Measurements from ENCODE around the gene UBA1. TPM values are rescaled to one million over a fixed set of nuclear protein-coding genes. Genes with fewer than 3 reads are reported as not detected.

Gene UBA1
- 100 to 1,000 TPM; 233 to 448 TPM for total RNA-seq
- 280 TPM for polyA plus RNA-seq (2013, experiment 1 of 2)
- polyA plus RNA-seq (2013, experiment 2 of 2), result 253 TPM
- long read RNA-seq, experiment 1, transcript UBA1-201 (26 exons, 3,559 nt), result major isoform, 18 of 112 reads
- long read RNA-seq, experiment 1, partial matches to known transcripts, result 65 of 112 reads
- long read RNA-seq, experiment 1, other reads (novel, unspliced or antisense), result 26 of 112 reads
- long read RNA-seq, experiment 2, transcript UBA1-201 (26 exons, 3,559 nt), result major isoform, 224 of 346 reads
- long read RNA-seq, experiment 2, transcript UBA1-203 (26 exons, 3,466 nt), result minor isoform, 5 of 346 reads
- long read RNA-seq, experiment 2, partial matches to known transcripts, result 74 of 346 reads
- long read RNA-seq, experiment 2, other reads (novel, unspliced or antisense), result 42 of 346 reads
- long read RNA-seq, experiment 3, transcript UBA1-203 (26 exons, 3,466 nt), result minor isoform, 73 of 2,043 reads
- long read RNA-seq, experiment 3, transcript UBA1-202 (10 exons, 2,497 nt), result minor isoform, 5 of 2,043 reads
- long read RNA-seq, experiment 3, transcript UBA1-201 (26 exons, 3,559 nt), result major isoform, 1,430 of 2,043 reads
- long read RNA-seq, experiment 3, partial matches to known transcripts, result 262 of 2,043 reads
- long read RNA-seq, experiment 3, other reads (novel, unspliced or antisense), result 273 of 2,043 reads
- long read RNA-seq, experiment 4, partial matches to known transcripts, result 9 of 13 reads
- long read RNA-seq, experiment 4, other reads (novel, unspliced or antisense), result 0 of 13 reads

DNA sequence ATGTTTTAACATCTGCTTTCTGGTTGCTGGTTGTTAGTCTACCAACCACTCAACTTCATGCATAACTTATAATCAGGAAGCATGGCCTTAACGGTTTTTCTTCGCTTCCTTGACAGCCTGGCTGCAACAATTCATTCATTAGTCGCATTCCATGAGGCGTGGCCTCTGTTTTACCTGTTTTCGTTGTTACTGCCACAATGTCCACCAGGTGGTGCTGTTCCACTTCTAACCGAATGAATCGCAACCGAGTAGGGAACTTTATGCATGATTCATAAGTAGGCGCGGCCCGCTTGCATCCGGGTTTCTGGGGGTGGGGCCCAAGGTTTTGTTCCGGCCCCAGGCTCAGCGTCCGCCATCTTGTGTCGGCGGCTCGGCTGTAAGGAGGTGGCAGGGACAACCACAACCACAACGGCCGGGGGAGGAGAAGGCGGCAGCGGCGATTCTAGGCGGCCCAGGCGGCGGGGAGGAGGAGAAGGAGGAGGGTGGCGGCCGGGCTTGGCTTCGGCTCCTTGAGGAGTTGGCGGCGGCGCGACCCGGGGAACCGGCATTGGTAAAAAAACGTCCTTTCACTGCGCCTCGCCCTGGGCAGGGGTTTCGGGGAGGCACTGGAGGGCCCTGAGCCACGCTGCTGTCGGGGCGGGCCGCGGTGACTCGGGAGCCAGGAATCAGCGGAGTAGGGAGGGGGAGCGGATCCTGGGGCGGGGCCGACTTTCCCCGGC, at the start of gene UBA1:
TSS of gene UBA1 (plus strand) at position 355 of the 719 bp plus-strand sequence. CDS start 4,974 bp downstream, outside the sequence.
- Histone ChIP-seq H3K4me1 (ENCODE audit: control insufficient read depth, insufficient read depth, low read length) (no peaks in the 10 kb centered on the region), H3K27ac (ENCODE audit: low read depth, low read length) (peak within 1 kb of the TSS; percentile 77), H3K9me3 (ENCODE audit: control insufficient read depth, low read length) (no peaks in the 10 kb centered on the region), H3K9ac (ENCODE audit: extremely low read depth, low read length, poor library complexity, severe bottlenecking) (peak within 1 kb of the TSS; percentile 86), H3K27me3 (ENCODE audit: control insufficient read depth, insufficient read depth, low read length, poor library complexity, severe bottlenecking) (peaks cover 9% of the 10 kb centered on the region), H3K36me3 (ENCODE audit: control insufficient read depth, insufficient read depth, low read length) (peaks cover 27% of the 10 kb centered on the region), H3K4me3 (ENCODE audit: low read length) (peak within 1 kb of the TSS; percentile 96)
- H3K27me3 Mint-ChIP-seq (ENCODE audit: insufficient read depth), result peaks cover 43% of the 10 kb centered on the region
- WGBS, 2 experiments (ENCODE audit: insufficient coverage in 1 of 2, insufficient read length in 1 of 2), result 0% methylated on average over 7 to 48 of the region's 50 CpGs
- H3K4me3 Mint-ChIP-seq, result peak within 1 kb of the TSS; percentile 97
- TF ChIP-seq, protein P1, sequence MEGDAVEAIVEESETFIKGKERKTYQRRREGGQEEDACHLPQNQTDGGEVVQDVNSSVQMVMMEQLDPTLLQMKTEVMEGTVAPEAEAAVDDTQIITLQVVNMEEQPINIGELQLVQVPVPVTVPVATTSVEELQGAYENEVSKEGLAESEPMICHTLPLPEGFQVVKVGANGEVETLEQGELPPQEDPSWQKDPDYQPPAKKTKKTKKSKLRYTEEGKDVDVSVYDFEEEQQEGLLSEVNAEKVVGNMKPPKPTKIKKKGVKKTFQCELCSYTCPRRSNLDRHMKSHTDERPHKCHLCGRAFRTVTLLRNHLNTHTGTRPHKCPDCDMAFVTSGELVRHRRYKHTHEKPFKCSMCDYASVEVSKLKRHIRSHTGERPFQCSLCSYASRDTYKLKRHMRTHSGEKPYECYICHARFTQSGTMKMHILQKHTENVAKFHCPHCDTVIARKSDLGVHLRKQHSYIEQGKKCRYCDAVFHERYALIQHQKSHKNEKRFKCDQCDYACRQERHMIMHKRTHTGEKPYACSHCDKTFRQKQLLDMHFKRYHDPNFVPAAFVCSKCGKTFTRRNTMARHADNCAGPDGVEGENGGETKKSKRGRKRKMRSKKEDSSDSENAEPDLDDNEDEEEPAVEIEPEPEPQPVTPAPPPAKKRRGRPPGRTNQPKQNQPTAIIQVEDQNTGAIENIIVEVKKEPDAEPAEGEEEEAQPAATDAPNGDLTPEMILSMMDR (conservative IDR thresholded peaks at IDR 0.05), result peak; percentile 91
- peaks cover 38% of the 10 kb centered on the region for H3K36me3 Mint-ChIP-seq (ENCODE audit: low read depth)
- H3K27ac Mint-ChIP-seq, result peak within 1 kb of the TSS; percentile 99
- DNase-seq, result peak; percentile 99
- no peaks in the 10 kb centered on the region for H3K9me3 Mint-ChIP-seq
- peaks cover 43% of the 10 kb centered on the region for H3K4me1 Mint-ChIP-seq

DNA sequence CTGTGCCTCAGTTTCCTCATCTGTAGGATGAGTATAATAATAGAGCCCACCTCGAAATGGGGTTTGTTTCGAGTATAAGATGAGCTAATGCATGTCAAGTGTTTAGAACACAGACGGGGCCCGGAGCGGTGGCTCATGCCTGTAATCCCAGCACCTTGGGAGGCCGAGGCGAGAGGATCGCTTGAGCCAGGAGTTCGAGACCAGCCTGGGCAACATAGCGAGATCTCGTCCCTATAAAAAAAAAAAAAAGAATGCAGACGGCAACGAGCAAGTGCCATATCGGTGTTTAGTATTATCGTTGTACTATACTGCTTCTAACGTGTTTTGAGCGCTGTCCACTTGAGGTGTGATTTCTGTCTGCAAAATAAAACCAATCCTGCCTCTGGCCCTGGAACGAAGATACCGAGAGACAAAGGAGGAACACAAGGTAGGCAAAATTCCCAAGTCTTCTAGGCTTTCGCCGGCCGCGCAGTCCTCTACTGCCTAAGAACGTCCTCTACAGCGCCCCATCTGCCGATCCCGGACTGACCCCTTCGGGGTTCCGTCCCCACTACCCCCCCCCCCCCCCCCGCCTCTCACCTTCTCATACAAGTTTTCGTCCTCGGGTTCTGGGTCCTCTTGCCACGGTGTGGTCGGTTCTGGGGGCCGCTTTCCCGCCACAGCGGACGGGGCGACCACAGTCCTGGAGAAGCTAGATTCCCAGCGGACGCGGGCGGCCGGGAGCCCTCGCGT, 49.6 kb upstream of the UBA1 start:
- Mint-ChIP-seq H3K27me3 (ENCODE audit: insufficient read depth) (no peaks in the 10 kb centered on the region), H3K4me3 (peak overlapping the region; percentile 95), H3K9me3 (peaks cover 63% of the 10 kb centered on the region), H3K36me3 (ENCODE audit: low read depth) (peaks cover 23% of the 10 kb centered on the region), H3K27ac (peak overlapping the region; percentile 93), H3K4me1 (no peaks in the 10 kb centered on the region)
- H3K9me3 ChIP-seq (ENCODE audit: control insufficient read depth, low read length), result no peaks in the 10 kb centered on the region
- TF ChIP-seq, protein P1 (conservative IDR thresholded peaks at IDR 0.05), result no peak
- no peaks in the 10 kb centered on the region for H3K27me3 ChIP-seq (ENCODE audit: control insufficient read depth, insufficient read depth, low read length, poor library complexity, severe bottlenecking)
- peak overlapping the region; percentile 80 for H3K9ac ChIP-seq (ENCODE audit: extremely low read depth, low read length, poor library complexity, severe bottlenecking)
- no peaks in the 10 kb centered on the region for H3K36me3 ChIP-seq (ENCODE audit: control insufficient read depth, insufficient read depth, low read length)
- peak overlapping the region; percentile 87 for H3K4me3 ChIP-seq (ENCODE audit: low read length)
- no peaks in the 10 kb centered on the region for H3K4me1 ChIP-seq (ENCODE audit: control insufficient read depth, insufficient read depth, low read length)
- no peak for DNase-seq
- WGBS, 2 experiments (ENCODE audit: insufficient coverage in 1 of 2, insufficient read length in 1 of 2), result 9 to 26% methylated on average over 7 to 44 of the region's 46 CpGs
- H3K27ac ChIP-seq (ENCODE audit: low read depth, low read length), result peak overlapping the region; percentile 95
